HepG2 (cell line): ENCODE results near the gene BCKDHA. TPM values are rescaled to one million over a fixed set of nuclear protein-coding genes. Genes with fewer than 3 reads are reported as not detected.

ENCODE experiments used
- ARNTL ChIP-seq: sonication (generic); formaldehyde crosslinking; IDR thresholded peaks from 2 replicates; pipeline ENCODE4 v1.4.0; 2020; ENCODE audit warnings: mild to moderate bottlenecking, missing genetic modification reagents
- ATF7 ChIP-seq, 2 experiments: fragments of 450-650 bp in 1 of 2; sonication (generic) in 1 of 2; formaldehyde crosslinking in 1 of 2; IDR thresholded peaks; 2 replicates each; pipeline versions ENCODE4 v1.4.0 to v1.6.1; 2016 to 2020; ENCODE audit warnings: antibody characterized with exemption in 1 of 2, mild to moderate bottlenecking in 1 of 2, missing genetic modification reagents in 1 of 2
- FOXO1 ChIP-seq: sonication (generic); formaldehyde crosslinking; IDR thresholded peaks from 2 replicates; pipeline ENCODE4 v1.4.0; 2020; ENCODE audit warnings: missing genetic modification reagents
- FOXP1 ChIP-seq, 2 experiments: fragments of 450-650 bp in 1 of 2; IDR thresholded peaks; 2 replicates each; pipeline ENCODE4 v1.6.1; 2017 to 2018; ENCODE audit warnings: antibody characterized with exemption in 1 of 2
- HOXA5 ChIP-seq: sonication (generic); formaldehyde crosslinking; IDR thresholded peaks from 2 replicates; pipeline ENCODE4 v1.4.0; 2020; ENCODE audit warnings: missing genetic modification reagents
- IRF2 ChIP-seq: IDR thresholded peaks from 2 replicates; pipeline ENCODE4 v1.6.1; 2018; ENCODE audit warnings: missing genetic modification reagents, missing compliant biosample characterization
- REPIN1 ChIP-seq: sonication (generic); formaldehyde crosslinking; IDR thresholded peaks from 2 replicates; pipeline ENCODE4 v1.8.0; 2022; ENCODE audit warnings: missing genetic modification reagents, low read depth, mild to moderate bottlenecking, borderline replicate concordance
- RXRB ChIP-seq: IDR thresholded peaks from 2 replicates; pipeline ENCODE4 v1.6.1; 2016; ENCODE audit warnings: borderline replicate concordance, missing genetic modification reagents, missing compliant biosample characterization
- SMC3 ChIP-seq: IDR thresholded peaks from 2 replicates; pipeline ENCODE4 v1.6.1; 2011; ENCODE audit warnings: low read length, improper control_type of control experiment
- ZNF446 ChIP-seq: sonication (generic); formaldehyde crosslinking; IDR thresholded peaks from 2 replicates; pipeline ENCODE4 v1.5.0; 2020; ENCODE audit warnings: mild to moderate bottlenecking, missing genetic modification reagents
- ZNF451 ChIP-seq: sonication (generic); formaldehyde crosslinking; IDR thresholded peaks from 2 replicates; pipeline ENCODE4 v1.5.0; 2020; ENCODE audit warnings: mild to moderate bottlenecking, missing genetic modification reagents
- ZNF580 ChIP-seq: IDR thresholded peaks from 2 replicates; pipeline ENCODE4 v1.6.1; 2016; ENCODE audit warnings: low read depth, borderline replicate concordance
- ZNF687 ChIP-seq: sonication (generic); formaldehyde crosslinking; IDR thresholded peaks from 2 replicates; pipeline ENCODE4 v1.5.1; 2020; ENCODE audit warnings: mild to moderate bottlenecking, missing genetic modification reagents, moderate library complexity
- ZNF788 ChIP-seq: sonication (generic); formaldehyde crosslinking; IDR thresholded peaks from 2 replicates; pipeline ENCODE4 v1.5.0; 2020; ENCODE audit warnings: mild to moderate bottlenecking, missing genetic modification reagents, borderline replicate concordance
- polyA plus RNA-seq, 8 experiments: library from polyadenylated mRNA; depleted of rRNA in 3 of 8; stranded (reverse) in 7 of 8; unstranded in 1 of 8; fragments of >200 nt; fragmentation: Illumina TruSeq in 4 of 8; extraction: Trizol in 4 of 8; gene quantifications; 2 replicates each; pipeline versions ENCODE4 v1.2.1 to v1.2.3, GENCODE V29; 2011 to 2016; ENCODE audit warnings: low read depth in 4 of 8, missing spikeins in 1 of 8, mixed read lengths in 1 of 8; ENCODE audit not compliant: insufficient read depth in 1 of 8
- total RNA-seq, 5 experiments: library from RNA; depleted of rRNA; stranded (reverse); fragments of >200 nt; fragmentation: Illumina TruSeq; extraction: Trizol; gene quantifications; 2 replicates each; pipeline ENCODE4 v1.2.3, GENCODE V29; 2016; ENCODE audit warnings: low read depth in 1 of 5
- TF ChIP-seq, protein P1 (sequence below): IDR thresholded peaks from 2 replicates; pipeline ENCODE4 v1.4.0; 2020; ENCODE audit warnings: mild to moderate bottlenecking, missing genetic modification reagents

Gene BCKDHA
- total and polyA plus RNA-seq, 2 of the 13 experiments (the other 11 are each of a cell fraction or from before 2014, with no cell fraction given) = 11.8 to 31.5 TPM

DNA sequence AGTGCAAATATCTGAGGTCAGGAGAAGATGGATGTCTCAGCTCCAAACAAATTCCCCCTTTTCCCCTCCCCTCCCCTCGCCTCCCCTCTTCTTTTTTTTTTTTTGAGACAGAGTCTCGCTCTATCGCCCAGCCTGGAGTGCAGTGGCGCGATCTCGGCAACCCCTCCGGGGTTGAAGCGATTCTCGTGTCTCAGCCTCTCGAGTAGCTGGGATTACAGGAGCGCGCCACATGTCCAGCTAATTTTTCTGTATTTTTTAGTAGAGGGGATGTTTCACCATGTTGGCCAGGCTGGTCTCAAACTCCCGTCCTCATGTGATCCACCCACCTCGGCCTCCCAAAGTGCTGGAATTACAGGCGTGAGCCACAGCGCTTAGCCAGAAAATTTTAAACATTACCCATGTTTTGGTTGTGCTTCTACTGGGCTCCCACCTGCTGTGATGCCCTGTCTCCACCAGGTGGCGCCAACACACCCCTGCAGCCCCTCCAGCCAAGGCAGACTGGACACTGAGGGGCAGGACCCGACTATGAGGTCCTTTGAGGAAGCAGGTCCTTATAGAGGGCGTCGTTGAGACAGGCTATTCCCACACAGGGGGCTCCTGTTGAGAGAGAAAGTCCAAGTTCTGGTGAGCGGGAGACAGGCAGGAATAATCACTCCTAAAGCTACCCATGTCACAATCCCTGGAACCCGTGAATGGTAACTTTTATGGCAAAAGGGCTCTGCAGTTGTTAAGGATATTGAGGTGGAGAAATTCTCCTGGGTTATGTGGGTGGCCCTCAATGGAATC, 51.7 kb downstream of the BCKDHA start (continued):
- TF ChIP-seq ZNF451 (CRISPR knock-in tag) (no peak), RXRB (CRISPR knock-in tag) (0 out of 2 replicates have a peak, but pooled peaks have one; percentile 23), ZNF446 (CRISPR knock-in tag) (no peak), IRF2 (CRISPR knock-in tag) (0 out of 2 replicates have a peak, but pooled peaks have one; percentile 47), ZNF788 (CRISPR knock-in tag) (peak; percentile 33; the same call in 1 of the 2 replicates), ZNF687 (peak; percentile 38; the same call in 1 of the 2 replicates), ZNF580 (CRISPR knock-in tag) (0 out of 2 replicates have a peak, but pooled peaks have one; percentile 23), ARNTL (CRISPR knock-in tag) (no peak), ATF7 (IDR thresholded peaks at IDR 0.05) (no peak), ATF7 (CRISPR knock-in tag; IDR thresholded peaks at IDR 0.05) (no peak), HOXA5 (0 out of 2 replicates have a peak, but pooled peaks have one; percentile 28), FOXO1 (0 out of 2 replicates have a peak, but pooled peaks have one; percentile 33), REPIN1 (CRISPR knock-in tag) (0 out of 2 replicates have a peak, but pooled peaks have one; percentile 40), FOXP1 (IDR thresholded peaks at IDR 0.05) (no peak), FOXP1 (CRISPR knock-in tag; IDR thresholded peaks at IDR 0.05) (no peak), SMC3 (peak; percentile 89)
- TF ChIP-seq, protein P1, sequence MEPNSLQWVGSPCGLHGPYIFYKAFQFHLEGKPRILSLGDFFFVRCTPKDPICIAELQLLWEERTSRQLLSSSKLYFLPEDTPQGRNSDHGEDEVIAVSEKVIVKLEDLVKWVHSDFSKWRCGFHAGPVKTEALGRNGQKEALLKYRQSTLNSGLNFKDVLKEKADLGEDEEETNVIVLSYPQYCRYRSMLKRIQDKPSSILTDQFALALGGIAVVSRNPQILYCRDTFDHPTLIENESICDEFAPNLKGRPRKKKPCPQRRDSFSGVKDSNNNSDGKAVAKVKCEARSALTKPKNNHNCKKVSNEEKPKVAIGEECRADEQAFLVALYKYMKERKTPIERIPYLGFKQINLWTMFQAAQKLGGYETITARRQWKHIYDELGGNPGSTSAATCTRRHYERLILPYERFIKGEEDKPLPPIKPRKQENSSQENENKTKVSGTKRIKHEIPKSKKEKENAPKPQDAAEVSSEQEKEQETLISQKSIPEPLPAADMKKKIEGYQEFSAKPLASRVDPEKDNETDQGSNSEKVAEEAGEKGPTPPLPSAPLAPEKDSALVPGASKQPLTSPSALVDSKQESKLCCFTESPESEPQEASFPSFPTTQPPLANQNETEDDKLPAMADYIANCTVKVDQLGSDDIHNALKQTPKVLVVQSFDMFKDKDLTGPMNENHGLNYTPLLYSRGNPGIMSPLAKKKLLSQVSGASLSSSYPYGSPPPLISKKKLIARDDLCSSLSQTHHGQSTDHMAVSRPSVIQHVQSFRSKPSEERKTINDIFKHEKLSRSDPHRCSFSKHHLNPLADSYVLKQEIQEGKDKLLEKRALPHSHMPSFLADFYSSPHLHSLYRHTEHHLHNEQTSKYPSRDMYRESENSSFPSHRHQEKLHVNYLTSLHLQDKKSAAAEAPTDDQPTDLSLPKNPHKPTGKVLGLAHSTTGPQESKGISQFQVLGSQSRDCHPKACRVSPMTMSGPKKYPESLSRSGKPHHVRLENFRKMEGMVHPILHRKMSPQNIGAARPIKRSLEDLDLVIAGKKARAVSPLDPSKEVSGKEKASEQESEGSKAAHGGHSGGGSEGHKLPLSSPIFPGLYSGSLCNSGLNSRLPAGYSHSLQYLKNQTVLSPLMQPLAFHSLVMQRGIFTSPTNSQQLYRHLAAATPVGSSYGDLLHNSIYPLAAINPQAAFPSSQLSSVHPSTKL (CRISPR knock-in tag) = peak; percentile 32; the same call in 1 of the 2 replicates
